ES-I3 (cell line): ENCODE measurements around the gene RAB7A.

Source experiments
- H3K36me3 ChIP-seq: 2 replicates; pipeline ENCODE4 v1.6.1; 2013; ENCODE audit warnings: mild to moderate bottlenecking, low read length, control low read depth, moderate library complexity; ENCODE audit not compliant: insufficient read depth
- H3K4me1 ChIP-seq: 2 replicates; pipeline ENCODE4 v1.6.1; 2013; ENCODE audit warnings: mild to moderate bottlenecking, control low read depth, low read length; ENCODE audit not compliant: insufficient read depth
- H3K9ac ChIP-seq: 2 replicates; pipeline ENCODE4 v1.6.1; 2013; ENCODE audit warnings: low read depth, mild to moderate bottlenecking, low read length, moderate library complexity
- H3K9me3 ChIP-seq: 2 replicates; pipeline ENCODE4 v1.6.1; 2013; ENCODE audit warnings: mild to moderate bottlenecking, low read length, moderate library complexity; ENCODE audit not compliant: control insufficient read depth, insufficient read depth

Gene RAB7A

DNA sequence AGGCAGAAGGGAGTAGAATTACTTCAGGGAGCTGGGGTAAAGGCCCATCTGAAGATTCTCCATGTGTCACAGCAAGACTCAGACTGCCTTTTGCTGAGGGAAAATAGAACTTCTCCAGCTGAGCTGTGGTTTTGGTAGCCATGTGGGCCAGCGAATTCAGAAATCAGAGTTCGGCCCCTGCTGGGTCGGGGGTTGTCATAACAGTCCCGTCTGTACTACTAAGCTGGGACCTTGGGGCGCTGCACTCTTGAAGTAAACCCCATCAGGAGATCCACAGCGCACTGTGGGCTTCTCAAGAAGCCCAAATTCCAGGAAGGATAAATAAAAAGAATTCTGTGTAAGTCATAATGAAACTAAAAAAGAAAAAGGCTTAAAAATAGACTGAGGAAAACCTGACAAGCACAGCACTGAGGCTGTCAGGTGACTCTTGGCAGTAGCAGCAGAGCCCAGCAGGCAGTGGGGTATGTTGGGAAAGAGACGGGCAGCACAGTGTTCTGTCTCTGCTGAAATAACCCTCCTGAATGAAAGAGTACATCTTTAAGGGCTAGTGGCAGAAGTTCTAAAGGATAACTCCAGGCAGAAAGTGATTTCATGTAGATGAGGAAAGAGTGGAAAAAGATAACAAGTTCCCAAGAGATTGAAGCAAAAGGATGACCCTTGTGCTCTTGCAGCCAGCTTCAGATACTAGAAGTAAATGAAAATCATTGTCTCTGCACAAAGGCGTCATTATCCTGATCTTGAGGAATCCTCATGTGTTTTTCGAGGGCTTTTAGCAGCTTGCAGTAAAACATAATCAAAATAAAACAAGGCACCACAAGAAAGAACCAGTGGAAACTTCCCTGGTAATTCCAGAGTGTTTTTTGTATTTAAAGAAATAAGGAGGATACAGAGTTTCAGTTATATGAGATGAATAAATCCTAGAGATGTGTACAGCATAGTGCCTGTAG lies 74.5 kb downstream of the RAB7A start:
- H3K4me1 ChIP-seq: 0 out of 2 replicates have a peak, but pooled peaks cover 3% of the 10 kb centered on the region
- no peaks in the 10 kb centered on the region for H3K9me3 ChIP-seq
- peaks cover 48% of the 10 kb centered on the region for H3K36me3 ChIP-seq
- no peak overlapping the region for H3K9ac ChIP-seq

DNA sequence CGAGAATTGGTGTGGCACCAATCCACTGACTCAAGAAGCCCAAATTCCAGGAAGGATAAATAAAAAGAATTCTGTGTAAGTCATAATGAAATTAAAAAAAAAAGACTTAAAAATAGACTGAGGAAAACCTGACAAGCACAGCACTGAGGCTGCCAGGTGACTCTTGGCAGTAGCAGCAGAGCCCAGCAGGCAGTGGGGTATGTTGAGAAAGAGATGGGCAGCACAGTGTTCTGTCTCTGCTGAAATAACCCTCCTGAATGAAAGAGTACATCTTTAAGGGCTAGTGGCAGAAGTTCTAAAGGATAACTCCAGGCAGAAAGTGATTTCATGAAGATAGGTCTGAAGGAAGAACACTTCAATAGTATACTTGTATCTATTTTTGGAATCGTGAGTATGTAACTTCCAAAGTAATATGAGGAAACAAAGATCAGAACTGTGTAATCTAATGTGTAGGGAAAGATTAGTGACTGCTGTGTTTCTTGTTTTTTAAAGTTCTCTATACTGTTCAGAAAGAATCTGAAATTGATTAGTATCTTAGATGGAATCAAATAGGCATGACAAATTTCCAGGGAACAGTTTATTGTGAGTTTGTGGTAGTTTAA lies 75.9 kb downstream of the RAB7A start:
- Histone ChIP-seq H3K36me3 (peaks cover 44% of the 10 kb centered on the region), H3K4me1 (0 out of 2 replicates have a peak, but pooled peaks cover 3% of the 10 kb centered on the region), H3K9ac (no peak overlapping the region), H3K9me3 (no peaks in the 10 kb centered on the region)

DNA sequence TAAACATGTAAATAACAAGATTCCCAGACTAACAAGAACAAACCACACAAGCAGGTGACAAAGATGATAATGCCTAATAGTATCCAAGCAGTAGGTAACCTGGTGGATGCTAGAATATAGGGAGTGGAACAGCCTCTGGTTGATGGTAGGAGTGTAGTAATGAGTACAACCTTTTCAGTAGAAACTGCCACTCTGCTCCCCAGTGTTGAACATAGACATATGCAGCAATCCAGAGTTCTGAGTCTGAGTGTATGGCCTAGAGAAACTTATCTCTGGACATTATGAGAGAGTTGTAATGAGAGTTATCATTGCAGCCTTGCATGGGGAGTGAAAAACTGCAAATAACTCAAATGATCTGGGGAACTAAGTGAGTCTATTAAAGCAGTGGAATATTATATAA lies 77.3 kb downstream of the RAB7A start:
- Histone ChIP-seq H3K9me3 (no peaks in the 10 kb centered on the region), H3K9ac (no peak overlapping the region), H3K4me1 (0 out of 2 replicates have a peak, but pooled peaks cover 3% of the 10 kb centered on the region), H3K36me3 (peaks cover 35% of the 10 kb centered on the region)

DNA sequence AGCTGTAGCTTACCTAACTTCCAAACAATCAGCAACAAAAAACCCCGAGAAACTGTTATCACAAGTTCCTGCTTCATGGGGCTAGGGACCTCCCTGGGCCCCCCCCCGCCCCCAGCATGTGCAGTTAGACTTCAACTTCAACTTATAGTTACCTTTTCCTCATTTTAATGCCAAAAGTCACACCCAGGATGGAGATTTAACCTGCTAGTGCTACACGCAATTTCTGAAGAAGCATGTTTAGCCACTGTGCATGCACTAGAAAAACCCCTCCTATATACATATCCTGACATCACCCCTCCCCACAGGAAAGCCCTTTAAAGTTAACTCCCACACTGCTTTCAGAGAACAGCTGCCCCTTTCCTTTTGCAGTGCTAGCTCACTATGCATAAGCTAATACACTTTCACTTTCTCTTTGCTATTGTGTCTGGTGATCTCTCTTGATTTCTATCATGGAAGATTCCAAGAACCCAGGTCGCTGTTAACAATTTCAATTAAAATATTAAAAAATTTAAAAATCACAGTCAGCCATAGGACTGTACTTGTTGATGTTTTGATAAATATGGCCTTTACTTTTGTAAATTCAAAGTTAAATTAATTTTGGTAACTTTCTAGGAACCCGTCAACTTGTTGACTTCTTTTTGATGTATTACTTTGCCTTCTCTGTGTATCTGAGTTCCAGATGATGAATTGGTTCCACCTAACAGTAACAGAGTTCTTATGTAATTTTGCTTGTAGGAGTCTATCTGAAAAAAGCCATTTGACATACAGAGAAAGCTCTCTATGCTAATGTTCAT lies 78.2 kb downstream of the RAB7A start:
- peaks cover 34% of the 10 kb centered on the region for H3K36me3 ChIP-seq
- no peak overlapping the region for H3K9ac ChIP-seq
- 0 out of 2 replicates have a peak, but pooled peaks cover 3% of the 10 kb centered on the region for H3K4me1 ChIP-seq
- H3K9me3 ChIP-seq: no peaks in the 10 kb centered on the region

DNA sequence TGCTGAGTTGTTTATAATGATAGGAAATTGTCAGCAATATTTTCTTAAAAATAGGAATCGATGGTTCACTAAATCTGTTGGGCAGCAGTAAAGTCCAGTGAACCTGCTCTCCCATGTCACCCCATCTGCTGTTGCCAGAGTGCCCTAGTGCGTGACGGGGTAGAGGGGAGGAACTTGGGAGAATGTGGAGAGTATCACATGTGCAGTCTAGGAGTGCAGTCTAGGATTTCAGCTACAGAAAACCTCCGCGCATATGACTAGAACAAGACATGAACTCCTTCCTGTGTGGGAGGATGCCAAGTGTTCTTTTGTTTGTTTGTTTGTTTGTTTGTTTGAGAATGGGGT lies 78.8 kb downstream of the RAB7A start:
- Histone ChIP-seq H3K9me3 (no peaks in the 10 kb centered on the region), H3K4me1 (0 out of 2 replicates have a peak, but pooled peaks cover 3% of the 10 kb centered on the region), H3K36me3 (peaks cover 29% of the 10 kb centered on the region), H3K9ac (no peak overlapping the region)

DNA sequence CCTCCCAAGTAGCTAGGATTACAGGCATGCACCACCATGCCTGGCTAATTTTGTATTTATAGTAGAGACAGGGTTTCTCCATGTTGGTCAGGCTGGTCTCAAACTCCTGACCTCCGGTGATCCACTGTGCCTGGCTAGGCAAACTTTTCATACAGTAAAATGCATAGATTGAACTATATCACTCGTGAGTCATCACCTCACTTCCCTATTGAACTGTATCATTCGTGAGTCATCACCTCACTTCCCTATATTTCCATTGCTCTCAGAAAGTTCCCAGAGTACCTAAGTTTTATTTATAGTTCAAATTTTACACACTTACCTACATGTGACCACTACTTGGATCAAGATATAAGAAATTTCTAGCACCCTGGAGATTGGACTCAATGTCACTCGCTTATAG lies 79.8 kb downstream of the RAB7A start:
- no peaks in the 10 kb centered on the region for H3K9me3 ChIP-seq
- H3K36me3 ChIP-seq: peaks cover 23% of the 10 kb centered on the region
- H3K9ac ChIP-seq: no peak overlapping the region
- 0 out of 2 replicates have a peak, but pooled peaks cover 3% of the 10 kb centered on the region for H3K4me1 ChIP-seq

DNA sequence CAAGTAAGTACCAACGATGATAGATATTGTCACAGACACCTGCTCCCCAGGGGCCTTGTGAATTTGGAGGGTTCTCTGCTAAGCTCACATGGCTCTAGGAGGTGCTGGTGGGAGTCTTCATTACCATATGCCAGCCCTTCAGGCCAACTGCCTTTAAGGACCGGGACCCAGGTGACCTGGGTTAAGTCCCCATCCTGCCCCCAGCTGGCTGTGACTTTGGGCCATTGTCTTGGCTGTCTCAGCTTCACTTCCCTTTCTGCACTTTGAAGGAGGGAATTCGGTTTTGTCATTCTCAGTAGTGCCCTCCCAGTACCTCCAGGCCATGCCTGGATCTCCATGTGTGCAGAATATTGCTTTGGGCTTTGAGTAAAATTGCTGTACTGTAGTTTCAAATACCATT lies 80.6 kb downstream of the RAB7A start:
- Histone ChIP-seq H3K36me3 (peaks cover 20% of the 10 kb centered on the region), H3K9me3 (no peaks in the 10 kb centered on the region), H3K9ac (no peak overlapping the region), H3K4me1 (0 out of 2 replicates have a peak, but pooled peaks cover 3% of the 10 kb centered on the region)

DNA sequence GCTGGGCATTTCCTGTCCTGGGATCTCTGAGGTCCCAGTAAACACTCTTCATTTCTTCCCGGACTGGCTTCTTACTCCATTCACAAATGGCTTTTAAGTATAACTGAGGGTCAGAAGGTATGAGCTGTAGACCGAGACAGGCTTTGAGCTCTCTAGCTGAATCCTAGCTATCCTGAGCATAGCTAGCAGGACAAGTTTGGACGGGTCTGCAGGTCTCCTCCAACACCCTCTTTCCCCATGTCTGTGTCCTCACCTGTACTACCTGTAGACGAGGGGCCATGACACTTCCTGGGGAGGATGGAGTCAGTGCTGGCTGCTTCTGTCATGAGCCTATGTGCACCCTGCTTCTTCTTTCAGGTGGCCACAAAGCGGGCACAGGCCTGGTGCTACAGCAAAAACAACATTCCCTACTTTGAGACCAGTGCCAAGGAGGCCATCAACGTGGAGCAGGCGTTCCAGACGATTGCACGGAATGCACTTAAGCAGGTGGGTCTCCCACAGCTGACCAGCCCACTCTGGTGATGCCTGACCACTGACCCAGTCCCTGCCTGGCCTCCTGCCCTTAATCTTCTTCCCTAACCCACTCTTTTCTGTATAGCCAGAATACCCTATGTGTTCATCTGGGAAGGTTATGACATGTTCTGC lies 81.3 kb downstream of the RAB7A start:
- 0 out of 2 replicates have a peak, but pooled peaks cover 3% of the 10 kb centered on the region for H3K4me1 ChIP-seq
- peaks cover 20% of the 10 kb centered on the region for H3K36me3 ChIP-seq
- no peak overlapping the region for H3K9ac ChIP-seq
- H3K9me3 ChIP-seq: no peaks in the 10 kb centered on the region

DNA sequence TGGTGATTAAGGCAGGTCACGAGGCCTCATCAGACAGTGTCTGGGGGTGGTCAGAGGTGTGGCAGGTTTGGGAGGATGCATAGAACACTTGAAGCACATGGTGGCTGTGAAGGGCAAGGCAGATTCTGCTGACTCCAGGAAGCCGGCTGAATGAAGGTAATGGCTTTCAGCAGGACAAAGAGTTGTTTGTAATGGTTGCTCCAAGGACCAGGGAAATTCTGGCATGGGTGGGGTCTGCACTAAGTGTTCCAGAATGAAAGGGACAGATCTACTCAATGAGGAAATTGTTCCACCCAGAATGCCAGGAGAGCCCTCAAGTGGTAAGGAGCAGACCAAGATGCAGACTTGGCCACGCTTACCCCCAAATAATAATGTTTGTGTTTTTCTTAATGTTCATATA lies 82.7 kb downstream of the RAB7A start:
- Histone ChIP-seq H3K9ac (no peak overlapping the region), H3K9me3 (no peaks in the 10 kb centered on the region), H3K4me1 (0 out of 2 replicates have a peak, but pooled peaks cover 3% of the 10 kb centered on the region), H3K36me3 (peaks cover 31% of the 10 kb centered on the region)

DNA sequence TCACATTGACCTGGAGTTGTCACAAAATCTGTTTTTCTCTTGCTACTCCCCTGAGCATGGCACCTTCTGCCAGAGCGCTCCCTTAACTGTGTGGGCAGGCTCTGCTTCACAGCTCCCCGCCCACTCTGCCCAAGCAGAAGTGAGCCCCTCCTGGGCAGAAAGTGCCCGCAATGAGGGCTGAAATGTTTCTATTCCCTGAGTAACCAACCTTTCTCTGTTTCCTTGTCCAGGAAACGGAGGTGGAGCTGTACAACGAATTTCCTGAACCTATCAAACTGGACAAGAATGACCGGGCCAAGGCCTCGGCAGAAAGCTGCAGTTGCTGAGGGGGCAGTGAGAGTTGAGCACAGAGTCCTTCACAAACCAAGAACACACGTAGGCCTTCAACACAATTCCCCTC lies 87.1 kb downstream of the RAB7A start:
- Histone ChIP-seq H3K36me3 (peaks cover 32% of the 10 kb centered on the region), H3K9ac (no peak overlapping the region), H3K4me1 (no peaks in the 10 kb centered on the region), H3K9me3 (no peaks in the 10 kb centered on the region)

DNA sequence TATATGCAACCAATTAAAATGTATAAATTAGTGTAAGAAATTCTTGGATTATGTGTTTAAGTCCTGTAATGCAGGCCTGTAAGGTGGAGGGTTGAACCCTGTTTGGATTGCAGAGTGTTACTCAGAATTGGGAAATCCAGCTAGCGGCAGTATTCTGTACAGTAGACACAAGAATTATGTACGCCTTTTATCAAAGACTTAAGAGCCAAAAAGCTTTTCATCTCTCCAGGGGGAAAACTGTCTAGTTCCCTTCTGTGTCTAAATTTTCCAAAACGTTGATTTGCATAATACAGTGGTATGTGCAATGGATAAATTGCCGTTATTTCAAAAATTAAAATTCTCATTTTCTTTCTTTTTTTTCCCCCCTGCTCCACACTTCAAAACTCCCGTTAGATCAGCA lies 88.1 kb downstream of the RAB7A start:
- Histone ChIP-seq H3K9ac (no peak overlapping the region), H3K36me3 (peaks cover 28% of the 10 kb centered on the region), H3K4me1 (no peaks in the 10 kb centered on the region), H3K9me3 (no peaks in the 10 kb centered on the region)

DNA sequence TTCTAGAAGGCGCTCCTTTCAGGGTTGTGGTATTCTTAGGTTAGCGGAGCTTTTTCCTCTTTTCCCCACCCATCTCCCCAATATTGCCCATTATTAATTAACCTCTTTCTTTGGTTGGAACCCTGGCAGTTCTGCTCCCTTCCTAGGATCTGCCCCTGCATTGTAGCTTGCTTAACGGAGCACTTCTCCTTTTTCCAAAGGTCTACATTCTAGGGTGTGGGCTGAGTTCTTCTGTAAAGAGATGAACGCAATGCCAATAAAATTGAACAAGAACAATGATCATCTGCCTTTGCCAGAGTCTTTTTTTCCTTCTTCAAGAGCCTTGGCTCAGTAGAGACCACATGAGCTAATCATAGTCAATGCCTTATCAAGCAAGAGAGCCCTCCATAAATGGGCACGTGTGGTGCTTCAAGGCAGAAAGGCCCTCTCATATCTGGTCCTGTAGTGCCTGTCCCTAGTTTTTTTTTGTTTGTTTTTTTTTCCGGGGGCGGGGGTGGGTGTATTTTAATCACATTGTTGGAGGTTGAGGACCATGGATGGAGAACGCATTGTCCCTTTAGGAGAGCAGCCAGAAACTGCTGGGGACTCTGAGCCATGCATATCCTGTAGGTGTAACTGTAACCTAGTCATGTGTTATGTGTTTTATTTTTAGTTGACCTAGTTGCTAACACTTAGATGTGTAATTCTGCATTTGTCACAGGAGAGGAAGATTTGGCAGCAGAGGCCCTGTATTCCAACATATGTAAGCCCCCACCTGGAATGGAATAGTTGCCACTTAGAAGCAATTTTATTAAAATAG lies 88.7 kb downstream of the RAB7A start:
- no peaks in the 10 kb centered on the region for H3K9me3 ChIP-seq
- H3K9ac ChIP-seq: no peak overlapping the region
- no peaks in the 10 kb centered on the region for H3K4me1 ChIP-seq
- peaks cover 30% of the 10 kb centered on the region for H3K36me3 ChIP-seq

DNA sequence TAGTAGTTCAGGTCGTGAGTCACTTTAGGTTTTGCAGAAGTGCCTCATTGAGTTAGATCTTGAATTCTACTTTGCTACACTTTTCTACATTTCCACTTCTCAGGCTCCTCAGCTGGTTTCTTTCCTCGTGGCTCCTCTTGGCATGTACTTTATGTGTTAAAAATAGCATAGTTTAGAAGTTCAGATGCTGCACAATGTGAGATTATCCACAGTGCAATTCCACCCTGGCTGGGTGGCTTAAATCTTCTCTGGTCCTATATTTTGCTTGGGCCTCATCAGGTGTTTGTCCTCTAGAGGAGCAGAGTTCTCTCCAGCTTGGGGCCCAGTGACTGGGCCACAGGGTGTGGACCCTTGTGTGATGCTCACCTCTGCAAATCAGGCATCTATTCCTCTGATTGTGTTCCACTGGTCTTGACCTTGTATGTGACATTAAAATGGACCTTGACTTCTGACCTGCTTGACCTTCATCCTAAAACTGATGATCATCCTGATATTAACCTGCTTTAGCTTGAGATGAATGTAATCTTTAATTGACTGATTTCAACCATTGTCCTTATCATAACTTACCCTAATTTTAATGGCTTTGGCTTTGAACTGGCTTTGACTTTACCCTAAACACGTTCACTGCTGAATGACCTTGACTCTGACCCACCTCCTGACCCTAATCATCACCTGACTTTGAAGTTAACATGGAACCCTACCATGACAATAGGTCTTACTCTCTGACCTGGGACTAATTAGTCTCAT lies 89.5 kb downstream of the RAB7A start:
- Histone ChIP-seq H3K9ac (no peak overlapping the region), H3K36me3 (peaks cover 30% of the 10 kb centered on the region)

More for the DNA sequence above, 89.5 kb downstream of the RAB7A start:
- no peaks in the 10 kb centered on the region for H3K4me1 ChIP-seq
- H3K9me3 ChIP-seq: no peaks in the 10 kb centered on the region
